GM18951 (cell line): ENCODE data around the gene FANCF.

ENCODE experiments used
- POLR2A ChIP-seq: IDR thresholded peaks from 4 replicates; pipeline ENCODE4 v1.6.1; 2011; ENCODE audit warnings: mild to moderate bottlenecking; ENCODE audit not compliant: insufficient read length, insufficient read depth; ENCODE audit errors: extremely low read depth
- in situ Hi-C: fragments of 300-500 bp; cut with MboI; formaldehyde crosslinking; loops from one replicate; pipeline ENCODE4 v1.12.0; 2022; ENCODE audit warnings: low sequenced_read_pairs, mixed read lengths, inconsistent platforms; ENCODE audit not compliant: unreplicated experiment

The FANCF gene

DNA sequence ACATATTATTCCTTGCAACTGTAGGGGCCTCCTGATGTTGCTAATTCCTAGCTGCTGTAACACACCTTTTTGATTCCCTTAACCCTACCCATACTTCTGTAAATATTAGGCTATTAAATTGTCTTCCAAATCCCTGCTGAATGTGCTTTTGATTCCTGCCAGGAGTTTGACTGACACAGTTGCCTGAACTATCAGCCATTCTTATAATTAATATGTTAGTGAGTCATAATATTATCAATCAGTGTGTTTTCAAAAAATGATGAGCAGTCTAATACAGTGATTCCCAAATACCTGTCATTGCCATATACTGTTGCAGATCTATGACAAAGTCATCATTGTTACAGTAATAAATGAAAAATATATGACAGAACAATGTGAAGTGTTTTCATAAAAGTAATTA, 15.9 kb upstream of the FANCF start:
- no peak for TF ChIP-seq POLR2A
- in situ Hi-C loops, result no loop called here

DNA sequence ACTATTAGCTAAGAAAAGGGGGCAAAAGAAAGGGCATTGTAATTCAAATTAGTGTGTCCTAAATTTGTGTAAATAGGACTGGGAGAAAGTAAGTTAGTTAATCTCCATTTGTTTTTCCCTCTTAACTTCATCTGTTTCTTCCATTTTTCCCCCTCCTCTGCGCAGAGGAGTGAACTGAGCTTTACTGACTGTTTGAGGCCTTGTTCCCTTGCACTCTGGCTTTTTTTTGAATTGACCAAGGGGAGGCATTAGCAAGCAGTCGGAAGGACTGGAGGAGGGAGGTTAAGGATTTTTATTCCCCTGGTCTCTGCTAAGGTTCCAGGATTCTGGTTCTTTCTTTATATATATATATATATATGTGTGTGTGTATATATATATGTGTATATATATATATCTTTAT, 15.2 kb upstream of the FANCF start:
- in situ Hi-C loops, result no loop called here
- TF ChIP-seq POLR2A, result no peak

DNA sequence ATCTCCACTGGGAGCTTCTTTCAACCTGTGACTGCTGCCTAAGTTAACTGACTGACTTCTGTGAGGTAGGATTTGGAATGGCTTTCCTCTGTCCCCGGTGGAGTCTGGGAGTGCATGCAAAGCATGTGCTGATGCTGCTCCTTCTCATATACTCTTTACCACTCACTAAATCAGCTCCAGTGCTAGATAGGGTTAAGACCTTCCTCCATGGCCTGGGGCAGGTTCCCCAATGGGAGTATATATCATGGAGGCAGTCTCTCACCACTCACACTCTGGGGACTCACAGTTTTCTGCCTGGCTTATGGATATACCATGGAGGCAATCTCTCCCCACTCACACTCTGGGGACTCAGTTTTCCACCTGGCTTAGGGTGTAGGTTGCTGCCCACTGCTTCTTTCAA, 10.1 kb upstream of the FANCF start:
- in situ Hi-C loops, result no loop called here
- TF ChIP-seq POLR2A, result no peak

DNA sequence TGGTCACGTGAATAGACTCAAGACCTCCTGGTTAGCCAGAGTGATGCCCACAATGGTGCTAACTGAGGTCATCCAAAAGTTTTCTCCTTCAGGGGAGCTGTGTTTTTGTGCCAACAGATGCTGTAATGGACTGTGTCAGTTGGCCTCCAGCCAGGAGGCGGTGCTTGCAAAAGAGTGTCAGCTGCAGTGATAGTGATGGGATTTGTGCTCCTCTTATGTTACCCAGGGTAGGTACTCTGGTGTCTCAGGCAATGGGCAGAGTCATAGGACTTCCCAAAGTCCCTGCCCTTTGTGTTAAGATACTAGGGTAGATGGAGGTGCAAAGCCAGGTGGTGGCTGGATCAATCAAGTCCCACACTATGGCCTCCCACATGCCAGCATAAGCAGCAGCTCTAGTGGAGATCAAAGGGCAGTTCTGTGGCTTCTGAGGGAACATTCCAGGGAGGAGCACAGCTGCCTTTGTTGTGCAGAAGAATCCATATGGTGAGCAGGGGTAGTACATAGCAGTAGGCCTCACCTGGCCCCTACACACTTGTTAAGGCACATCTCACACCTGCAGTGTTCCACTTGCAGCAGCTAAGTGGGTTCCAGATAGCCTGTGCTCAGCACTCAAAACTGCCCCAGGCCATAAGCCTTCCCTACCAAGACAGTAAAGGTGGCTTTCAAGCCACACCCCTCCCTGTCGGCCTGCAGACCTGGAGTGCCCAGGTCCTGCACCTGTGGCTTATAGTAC, 9.4 kb upstream of the FANCF start:
- in situ Hi-C loops, result no loop called here
- TF ChIP-seq POLR2A, result no peak

DNA sequence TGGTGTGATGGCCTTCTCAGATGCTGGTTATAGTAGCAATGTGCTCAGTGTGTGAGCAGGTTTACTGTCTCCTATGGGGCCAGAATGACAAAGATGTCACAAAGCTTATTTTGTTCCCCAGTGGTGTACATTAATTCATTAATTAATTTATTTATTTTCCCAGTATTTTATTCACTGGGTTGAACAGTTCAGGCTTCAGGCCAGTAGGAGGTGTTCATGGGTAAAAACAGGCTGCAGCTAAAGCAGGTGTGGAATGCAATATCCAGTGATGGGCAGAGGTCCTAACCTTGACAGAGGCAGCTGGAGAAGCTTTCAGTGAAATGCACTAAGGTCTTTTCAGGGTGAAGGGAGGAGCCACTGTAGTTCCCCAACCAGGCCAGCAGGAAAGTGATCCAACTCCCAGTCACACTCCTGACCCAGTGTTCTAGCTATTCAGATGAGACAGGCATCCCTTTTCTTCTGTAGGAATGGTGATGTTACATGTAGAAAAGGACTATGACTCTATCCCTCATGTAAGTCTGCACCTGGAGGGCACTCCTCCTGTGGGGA, 7.8 kb upstream of the FANCF start:
- in situ Hi-C loops, result no loop called here
- TF ChIP-seq POLR2A, result no peak

DNA sequence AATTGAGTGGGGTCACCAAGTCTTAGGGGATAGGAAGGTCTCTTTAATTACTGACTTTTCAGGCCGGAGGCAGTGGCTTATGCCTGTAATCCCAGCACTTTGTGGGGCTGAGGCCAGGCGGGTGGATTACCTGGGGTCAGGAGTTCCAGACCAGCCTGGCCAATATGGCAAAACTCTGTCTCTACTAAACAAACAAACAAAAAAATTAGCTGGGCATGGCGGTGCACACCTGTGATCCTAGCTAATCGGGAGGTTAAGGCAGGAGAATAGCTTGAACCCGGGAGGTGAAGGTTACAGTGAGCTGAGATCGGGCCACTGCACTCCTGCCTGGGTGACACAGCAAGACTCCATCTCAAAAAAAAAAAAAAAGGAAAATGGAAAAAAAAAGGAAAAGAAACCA, 1.8 kb upstream of the FANCF start:
- TF ChIP-seq POLR2A, result no peak
- in situ Hi-C loops, result no loop called here

DNA sequence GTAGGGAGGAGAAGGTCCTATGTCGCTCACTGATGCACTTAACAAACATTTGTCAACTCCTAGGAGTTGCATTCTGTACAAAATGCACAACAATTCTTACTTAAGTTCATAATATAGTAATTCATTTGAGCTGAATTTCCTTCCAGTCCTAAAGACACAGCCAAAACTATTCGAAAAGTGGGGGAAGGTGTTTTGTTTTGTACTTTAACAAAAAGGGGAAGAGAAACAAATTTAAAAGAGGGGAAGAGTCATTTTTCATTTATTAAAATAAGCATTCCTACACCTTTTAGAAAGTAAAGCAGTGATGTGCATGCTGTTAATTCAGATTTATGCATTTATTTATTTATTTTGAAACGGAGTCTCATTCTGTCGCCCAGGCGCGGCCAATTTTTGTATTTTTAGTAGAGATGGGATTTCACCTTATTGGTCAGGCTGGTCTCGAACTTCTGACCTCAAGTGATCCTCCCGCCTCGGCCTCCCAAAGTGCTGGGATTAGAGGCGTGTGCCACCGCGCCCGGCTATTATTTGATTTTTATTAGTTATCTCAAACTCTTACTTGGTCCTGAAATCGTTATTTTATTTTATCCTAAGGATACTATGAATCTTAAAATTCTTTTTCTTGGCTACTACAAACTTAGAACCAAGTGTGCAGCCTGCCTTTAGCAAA, 1.1 kb upstream of the FANCF start:
- no peak for TF ChIP-seq POLR2A
- in situ Hi-C loops, result no loop called here

DNA sequence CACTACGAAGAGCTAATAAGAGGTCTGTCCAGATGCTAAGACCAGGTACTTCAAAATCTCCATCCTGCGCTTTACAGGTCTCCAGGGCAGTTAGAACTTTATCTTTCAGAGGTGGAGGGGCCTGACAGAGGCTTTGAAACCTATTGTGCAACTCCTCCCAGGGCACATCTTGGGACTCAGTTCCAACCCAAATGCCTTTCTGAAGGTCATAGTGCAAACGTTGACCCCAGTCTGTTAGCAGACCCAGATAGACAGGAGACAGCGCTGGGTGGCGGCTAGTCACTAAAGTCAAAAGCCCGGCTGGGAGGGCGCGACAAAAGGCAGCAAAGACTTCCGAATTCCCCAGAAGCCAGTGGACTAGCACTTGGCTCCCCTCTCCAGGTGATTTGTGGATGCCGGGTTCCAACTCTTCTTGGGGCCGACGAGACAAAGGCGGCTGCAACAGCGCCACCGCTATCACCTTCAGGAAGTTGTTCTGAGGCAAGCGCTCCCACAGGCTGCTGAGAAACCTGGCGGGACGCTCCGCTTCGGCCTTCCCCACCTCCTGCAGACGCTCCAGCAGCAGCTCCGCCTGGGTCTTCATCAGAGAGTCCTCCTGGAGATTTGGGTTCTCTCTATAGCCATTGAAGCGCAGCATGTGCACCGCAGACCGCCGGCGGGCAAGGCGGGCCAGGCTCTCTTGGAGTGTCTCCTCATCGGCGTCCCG, 728 bp downstream of the FANCF start:
- TF ChIP-seq POLR2A, result no peak

DNA sequence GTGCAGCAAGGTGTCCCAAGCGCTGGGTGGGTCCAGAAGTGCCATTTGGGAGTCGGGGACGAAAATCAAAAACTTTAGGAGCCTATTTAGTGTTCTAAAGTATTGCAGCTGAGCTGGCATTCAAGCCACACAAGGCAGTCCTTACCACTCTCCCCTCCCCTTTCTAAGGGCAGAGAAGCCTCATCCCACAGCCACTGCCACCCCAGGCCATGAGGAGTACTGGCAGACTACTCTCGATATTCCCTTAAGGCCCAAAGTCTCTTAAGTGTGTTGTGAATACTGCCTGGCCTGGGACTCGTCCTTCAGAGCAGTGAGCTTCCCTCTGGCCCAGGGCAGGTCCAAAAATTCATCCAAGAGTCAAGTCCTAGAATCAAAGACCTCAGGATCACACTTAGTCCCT, 7.8 kb downstream of the FANCF start:
- in situ Hi-C loops, result no loop called here
- no peak for TF ChIP-seq POLR2A

More for the DNA sequence above, 728 bp downstream of the FANCF start:
- in situ Hi-C loops, result no loop called here

DNA sequence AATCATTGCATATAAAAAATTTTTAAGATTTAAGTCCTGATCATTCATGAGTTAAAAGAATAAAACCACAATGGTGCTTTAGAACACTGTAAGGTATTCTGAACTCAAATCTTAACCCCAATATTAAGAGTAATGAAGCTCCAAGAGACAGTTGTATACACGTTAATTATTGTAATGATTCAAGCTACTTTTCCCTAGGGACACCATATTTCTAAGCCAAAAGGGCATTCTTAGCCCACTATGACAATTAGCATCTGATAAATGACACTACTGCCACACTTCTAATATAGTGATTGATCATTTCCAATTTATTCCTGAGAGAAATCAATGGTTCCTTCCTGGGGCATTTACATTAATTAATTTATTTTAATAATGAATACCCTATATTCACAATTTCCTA, 21.7 kb downstream of the FANCF start:
- TF ChIP-seq POLR2A, result no peak
- in situ Hi-C loops, result no loop called here

DNA sequence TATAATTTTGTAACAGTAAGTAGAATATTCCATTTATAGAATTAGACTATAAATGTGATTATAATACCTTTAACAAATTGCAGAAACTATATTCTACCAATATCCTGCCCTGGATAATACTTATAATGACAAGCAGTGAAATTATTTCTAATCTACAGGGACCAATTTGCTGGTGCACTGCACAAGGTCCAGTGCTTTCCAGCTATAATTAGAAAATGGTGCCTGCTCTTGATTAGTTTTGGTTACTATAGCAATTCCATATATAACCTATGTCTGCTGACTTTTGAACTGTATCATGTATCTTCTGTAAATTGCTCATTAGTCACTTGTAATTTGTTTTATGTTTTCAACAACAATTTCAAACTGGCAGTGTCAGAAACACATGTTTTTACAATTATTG, 23.1 kb downstream of the FANCF start:
- TF ChIP-seq POLR2A, result no peak
- in situ Hi-C loops, result no loop called here

DNA sequence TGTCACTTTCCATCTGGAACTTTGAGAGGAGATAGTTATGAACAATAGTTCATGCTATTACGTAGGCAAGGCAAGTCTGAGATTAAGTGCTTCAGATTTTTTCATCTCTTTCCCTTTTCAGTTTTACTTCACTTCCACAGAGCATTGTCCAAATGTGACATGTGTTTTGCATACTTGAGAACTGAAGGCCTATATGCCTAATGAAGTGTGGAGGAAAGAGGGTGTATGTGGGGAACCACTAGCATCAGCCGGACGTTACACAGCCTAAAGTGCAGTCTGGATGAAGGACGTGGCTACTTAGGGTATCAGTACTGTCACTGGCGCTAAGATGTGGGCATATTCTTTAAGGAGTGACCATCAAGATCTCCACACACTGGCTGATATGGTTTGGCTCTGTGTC, 26.2 kb downstream of the FANCF start:
- TF ChIP-seq POLR2A, result no peak
- in situ Hi-C loops, result no loop called here

DNA sequence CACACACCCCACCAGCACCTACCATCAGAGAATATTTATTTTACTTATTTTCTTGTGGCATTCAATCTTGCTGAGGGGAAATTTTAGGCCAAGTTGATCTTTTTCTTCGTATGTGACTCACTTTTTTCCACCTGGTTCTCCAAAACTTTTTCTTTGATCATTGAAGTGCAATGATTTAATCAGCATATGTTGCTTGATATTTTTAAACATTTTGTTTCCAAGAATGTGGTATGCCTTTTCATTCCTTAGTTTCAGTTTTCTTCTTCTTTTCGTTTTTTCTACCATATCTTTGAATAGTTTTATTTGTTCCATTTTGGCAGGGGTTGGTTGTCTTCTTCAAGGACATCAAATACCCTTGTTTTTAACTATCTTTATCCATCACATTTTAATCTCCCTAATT, 28.6 kb downstream of the FANCF start:
- in situ Hi-C loops, result no loop called here

DNA sequence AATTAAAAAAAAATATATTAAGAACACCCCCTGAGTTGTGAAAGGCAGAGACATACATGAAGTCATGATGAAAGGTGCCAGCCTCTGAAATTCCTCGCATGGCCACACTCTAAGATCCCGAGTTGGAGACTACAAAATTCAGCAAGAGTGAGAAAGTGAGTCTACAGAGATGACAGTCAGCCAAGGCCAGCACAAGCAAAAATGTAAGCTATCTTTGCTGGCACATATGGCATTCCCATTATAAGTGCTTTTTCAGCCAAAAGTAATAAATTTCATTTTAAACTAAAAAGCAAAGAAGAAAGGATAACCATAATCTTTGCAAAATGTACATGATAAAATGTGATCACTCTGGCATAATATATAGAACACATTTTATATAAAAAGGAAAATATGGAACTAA, 40.6 kb downstream of the FANCF start:
- no peak for TF ChIP-seq POLR2A
- in situ Hi-C loops, result no loop called here

More for the DNA sequence above, 28.6 kb downstream of the FANCF start:
- no peak for TF ChIP-seq POLR2A

DNA sequence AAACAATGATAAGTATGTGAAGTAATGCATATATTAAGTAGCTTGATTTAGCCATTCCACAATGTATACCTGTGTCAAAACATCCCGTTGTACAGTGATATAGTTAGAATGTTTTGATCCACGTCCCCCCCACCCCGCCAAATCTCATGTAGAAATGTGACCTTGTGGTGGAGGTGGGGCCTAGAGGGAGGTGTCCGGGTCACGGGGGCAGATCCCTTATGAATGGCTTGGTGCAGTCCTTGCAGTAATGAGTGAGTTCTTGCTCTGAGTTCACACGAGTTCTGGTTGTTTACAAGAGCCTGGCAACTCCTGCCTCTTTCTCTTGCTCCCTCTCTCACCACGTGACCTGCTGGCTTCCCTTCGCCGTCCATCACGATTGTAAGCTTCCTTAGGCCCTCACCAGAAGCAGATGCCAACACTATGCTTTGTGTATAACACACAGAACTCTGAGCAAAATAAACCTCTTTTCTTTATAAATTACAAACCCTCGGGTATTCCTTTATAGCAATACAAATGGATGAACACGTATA, 41.6 kb downstream of the FANCF start:
- no peak for TF ChIP-seq POLR2A
- in situ Hi-C loops, result no loop called here
